CD4-positive, alpha-beta T cell (primary cell): Measurements from ENCODE around the gene PKP4. TPM values are rescaled to one million over a fixed set of nuclear protein-coding genes. Genes with fewer than 3 reads are reported as not detected.

ENCODE experiments used
- ATAC-seq: fragments of 200-7000 bp; cut with Tn5 transposase; one replicate; pipeline ENCODE4 v1.10.0; 2022; ENCODE audit warnings: mild to moderate bottlenecking; ENCODE audit not compliant: poor library complexity
- CTCF ChIA-PET: fragments of 350-600 bp; sonication (Branson Sonifier 250); formaldehyde crosslinking; loops from one replicate; lab custom pipeline; 2021; ENCODE audit warnings: antibody characterized with exemption, inconsistent platforms; lab: Charles Lee
- POLR2A ChIA-PET: fragments of 350-600 bp; sonication (Branson Sonifier 250); formaldehyde crosslinking; loops from one replicate; lab custom pipeline; 2021; ENCODE audit warnings: antibody characterized with exemption, inconsistent platforms; lab: Charles Lee
- DNase-seq, 14 experiments: peaks; one replicate each; pipeline ENCODE4 v3.0.0-alpha.2; 2013 to 2020; ENCODE audit warnings: mixed read lengths in 2 of 14
- H3K27ac ChIP-seq, 2 donors: one replicate each; pipeline versions ENCODE4 v1.5.1 to v1.7.0; 2013; ENCODE audit warnings: low read length in 2 of 2, low read depth in 1 of 2, mild to moderate bottlenecking in 1 of 2
- H3K27me3 ChIP-seq, 2 experiments: 1 replicate in 1 of 2; 2 replicates in 1 of 2; pipeline versions ENCODE4 v1.6.1 to v1.7.0; 2013; ENCODE audit warnings: low read length in 2 of 2, control low read depth in 1 of 2, mild to moderate bottlenecking in 1 of 2, moderate library complexity in 1 of 2; ENCODE audit not compliant: insufficient read depth in 2 of 2, control insufficient read depth in 1 of 2
- H3K36me3 ChIP-seq: one replicate; pipeline ENCODE4 v1.6.1; 2013; ENCODE audit warnings: low read length, control low read depth; ENCODE audit not compliant: insufficient read depth
- H3K4me1 ChIP-seq: one replicate; pipeline ENCODE4 v1.6.1; 2013; ENCODE audit warnings: low read length, control low read depth; ENCODE audit not compliant: insufficient read depth
- H3K4me3 ChIP-seq: one replicate; pipeline ENCODE4 v1.5.1; 2013; ENCODE audit warnings: mild to moderate bottlenecking, low read length, moderate library complexity
- H3K9me3 ChIP-seq, 2 experiments: 1 replicate in 1 of 2; 2 replicates in 1 of 2; pipeline versions ENCODE4 v1.6.1 to v1.7.0; 2013; ENCODE audit warnings: low read length in 2 of 2, mild to moderate bottlenecking in 2 of 2, control low read depth in 1 of 2, moderate library complexity in 1 of 2; ENCODE audit not compliant: control insufficient read depth in 1 of 2, insufficient read depth in 1 of 2
- H3K27ac Mint-ChIP-seq: one replicate; pipeline ENCODE4 v1.8.0; 2020; ENCODE audit warnings: mixed read lengths
- H3K27me3 Mint-ChIP-seq: one replicate; pipeline ENCODE4 v1.8.0; 2021; ENCODE audit warnings: mixed read lengths
- H3K36me3 Mint-ChIP-seq: one replicate; pipeline ENCODE4 v1.8.0; 2021; ENCODE audit warnings: low read depth, mixed read lengths
- H3K4me1 Mint-ChIP-seq: one replicate; pipeline ENCODE4 v1.8.0; 2021; ENCODE audit warnings: low read depth, mixed read lengths
- H3K4me3 Mint-ChIP-seq: one replicate; pipeline ENCODE4 v1.8.0; 2020; ENCODE audit warnings: mild to moderate bottlenecking, mixed read lengths
- H3K9me3 Mint-ChIP-seq: one replicate; pipeline ENCODE4 v1.8.0; 2020; ENCODE audit warnings: mixed read lengths
- intact Hi-C, 2 experiments: fragments of 100-400 bp; cut with DNase I in 1 of 2; cut with micrococcal nuclease in 1 of 2; formaldehyde crosslinking; loops; one replicate each; pipeline versions ENCODE4 v1.15.1 to v1.9.0; 2023 to 2025; cut with DNase I, micrococcal nuclease
- polyA plus RNA-seq, 2 donors: library from polyadenylated mRNA; unstranded; fragments of 120-200 nt; gene quantifications; one replicate each; pipeline ENCODE4 v1.2.1, GENCODE V29; 2013
- total RNA-seq, 174 experiments: library from RNA in 2 of 174; stranded (reverse) in 2 of 174; gene quantifications; one replicate each; pipeline ENCODE4 v1.2.3 and lab custom pipeline; 2021 to 2026
- TF ChIP-seq, protein P1 (sequence below): fragments of 200-600 bp; IDR thresholded peaks from one replicate; pipeline ENCODE4 v1.8.0; 2022; ENCODE audit warnings: antibody characterized with exemption, mild to moderate bottlenecking

PKP4 gene, protein sequence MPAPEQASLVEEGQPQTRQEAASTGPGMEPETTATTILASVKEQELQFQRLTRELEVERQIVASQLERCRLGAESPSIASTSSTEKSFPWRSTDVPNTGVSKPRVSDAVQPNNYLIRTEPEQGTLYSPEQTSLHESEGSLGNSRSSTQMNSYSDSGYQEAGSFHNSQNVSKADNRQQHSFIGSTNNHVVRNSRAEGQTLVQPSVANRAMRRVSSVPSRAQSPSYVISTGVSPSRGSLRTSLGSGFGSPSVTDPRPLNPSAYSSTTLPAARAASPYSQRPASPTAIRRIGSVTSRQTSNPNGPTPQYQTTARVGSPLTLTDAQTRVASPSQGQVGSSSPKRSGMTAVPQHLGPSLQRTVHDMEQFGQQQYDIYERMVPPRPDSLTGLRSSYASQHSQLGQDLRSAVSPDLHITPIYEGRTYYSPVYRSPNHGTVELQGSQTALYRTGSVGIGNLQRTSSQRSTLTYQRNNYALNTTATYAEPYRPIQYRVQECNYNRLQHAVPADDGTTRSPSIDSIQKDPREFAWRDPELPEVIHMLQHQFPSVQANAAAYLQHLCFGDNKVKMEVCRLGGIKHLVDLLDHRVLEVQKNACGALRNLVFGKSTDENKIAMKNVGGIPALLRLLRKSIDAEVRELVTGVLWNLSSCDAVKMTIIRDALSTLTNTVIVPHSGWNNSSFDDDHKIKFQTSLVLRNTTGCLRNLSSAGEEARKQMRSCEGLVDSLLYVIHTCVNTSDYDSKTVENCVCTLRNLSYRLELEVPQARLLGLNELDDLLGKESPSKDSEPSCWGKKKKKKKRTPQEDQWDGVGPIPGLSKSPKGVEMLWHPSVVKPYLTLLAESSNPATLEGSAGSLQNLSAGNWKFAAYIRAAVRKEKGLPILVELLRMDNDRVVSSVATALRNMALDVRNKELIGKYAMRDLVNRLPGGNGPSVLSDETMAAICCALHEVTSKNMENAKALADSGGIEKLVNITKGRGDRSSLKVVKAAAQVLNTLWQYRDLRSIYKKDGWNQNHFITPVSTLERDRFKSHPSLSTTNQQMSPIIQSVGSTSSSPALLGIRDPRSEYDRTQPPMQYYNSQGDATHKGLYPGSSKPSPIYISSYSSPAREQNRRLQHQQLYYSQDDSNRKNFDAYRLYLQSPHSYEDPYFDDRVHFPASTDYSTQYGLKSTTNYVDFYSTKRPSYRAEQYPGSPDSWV
- total RNA-seq (10 to 100 TPM; 10.8 to 14.6 TPM), total RNA-seq (lab: John Stamatoyannopoulos, UW) (12.4 to 77.7 (median 36.2) reads per million in 172 experiments)
- polyA plus RNA-seq (2013, experiment 1 of 2), result 14.9 TPM
- 17.7 TPM for polyA plus RNA-seq (2013, experiment 2 of 2)

DNA sequence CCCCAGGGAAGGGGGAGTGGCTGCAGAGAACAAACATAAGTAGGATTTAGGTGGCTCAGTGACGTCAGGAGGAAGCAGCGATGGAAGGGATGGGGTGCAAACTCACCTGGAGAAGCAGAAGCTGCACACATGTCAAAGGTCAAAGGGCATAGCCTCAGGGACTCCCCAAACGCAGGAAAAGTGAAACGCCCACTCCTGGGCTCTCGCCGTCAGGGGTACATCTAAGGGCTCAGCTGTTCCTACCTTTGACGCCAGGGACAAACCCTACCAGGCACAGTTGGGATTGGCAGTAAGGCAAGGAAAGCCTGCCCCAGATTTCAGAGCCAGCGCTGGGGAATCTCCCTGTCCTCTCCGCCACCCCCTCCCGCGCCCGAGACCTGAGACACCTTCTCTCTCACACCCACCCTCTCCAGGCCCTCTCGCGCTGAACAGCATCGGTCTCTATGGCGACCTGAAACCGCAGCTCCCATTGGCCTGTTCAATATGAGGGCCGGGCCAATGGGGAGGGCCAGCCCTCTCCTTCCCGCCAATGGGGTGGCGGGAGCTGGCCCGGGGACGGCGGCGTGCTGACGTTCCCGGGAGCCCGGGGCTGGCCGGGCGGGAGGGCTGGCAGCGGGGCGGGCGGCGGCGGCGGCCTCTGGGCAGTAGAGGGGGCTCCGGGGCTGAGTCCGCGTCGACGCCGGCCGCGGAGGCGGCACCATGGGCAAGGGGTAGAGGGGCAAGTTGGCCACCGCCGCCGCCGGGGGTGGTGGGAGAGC lies at the start of gene PKP4, which contains the start of gene CCDC148:
TSS of gene PKP4 (plus strand) at position 644 of the 758 bp plus-strand sequence. CDS start 76,233 bp downstream, outside the sequence.
TSS of gene CCDC148 (minus strand) at position 445 of the 758 bp plus-strand sequence. CDS start at position 131, 314 bp downstream.
- no peaks in the 10 kb centered on the region for H3K27me3 Mint-ChIP-seq
- intact Hi-C loops, result loop anchor here (10.0 kb wide), 4 partner anchors 298 to 1152 kb away; partner anchors contain the start of gene WDSUB1 (in 1 of the 2)
- H3K27me3 ChIP-seq, result no peaks in the 10 kb centered on the region
- peak within 1 kb of the TSS; percentile 84 for H3K27ac Mint-ChIP-seq
- H3K9me3 Mint-ChIP-seq, result no peaks in the 10 kb centered on the region
- peak within 1 kb of the TSS; percentile 33 to 47 for H3K27ac ChIP-seq
- H3K36me3 ChIP-seq, result no peaks in the 10 kb centered on the region
- peaks cover 15% of the 10 kb centered on the region for H3K4me1 ChIP-seq
- peak within 1 kb of the TSS; percentile 99 for H3K4me3 Mint-ChIP-seq
- DNase-seq (peak; percentile 71 to 97 (median 84)), ATAC-seq (peak; percentile 90)
- no peaks in the 10 kb centered on the region for H3K9me3 ChIP-seq
- POLR2A ChIA-PET, result interaction anchor here (0.5 to 1.3 kb wide), 6 partner anchors 13 to 1448 kb away, joined by 3 to 7 read pairs (median 4); partner anchors contain the start of genes CYTIP and LY75
- H3K4me1 Mint-ChIP-seq, result peaks cover 28% of the 10 kb centered on the region
- CTCF ChIA-PET, result no interaction called here
- peaks cover 5% of the 10 kb centered on the region for H3K36me3 Mint-ChIP-seq
- H3K4me3 ChIP-seq, result peak within 1 kb of the TSS; percentile 76
- TF ChIP-seq, protein P1, sequence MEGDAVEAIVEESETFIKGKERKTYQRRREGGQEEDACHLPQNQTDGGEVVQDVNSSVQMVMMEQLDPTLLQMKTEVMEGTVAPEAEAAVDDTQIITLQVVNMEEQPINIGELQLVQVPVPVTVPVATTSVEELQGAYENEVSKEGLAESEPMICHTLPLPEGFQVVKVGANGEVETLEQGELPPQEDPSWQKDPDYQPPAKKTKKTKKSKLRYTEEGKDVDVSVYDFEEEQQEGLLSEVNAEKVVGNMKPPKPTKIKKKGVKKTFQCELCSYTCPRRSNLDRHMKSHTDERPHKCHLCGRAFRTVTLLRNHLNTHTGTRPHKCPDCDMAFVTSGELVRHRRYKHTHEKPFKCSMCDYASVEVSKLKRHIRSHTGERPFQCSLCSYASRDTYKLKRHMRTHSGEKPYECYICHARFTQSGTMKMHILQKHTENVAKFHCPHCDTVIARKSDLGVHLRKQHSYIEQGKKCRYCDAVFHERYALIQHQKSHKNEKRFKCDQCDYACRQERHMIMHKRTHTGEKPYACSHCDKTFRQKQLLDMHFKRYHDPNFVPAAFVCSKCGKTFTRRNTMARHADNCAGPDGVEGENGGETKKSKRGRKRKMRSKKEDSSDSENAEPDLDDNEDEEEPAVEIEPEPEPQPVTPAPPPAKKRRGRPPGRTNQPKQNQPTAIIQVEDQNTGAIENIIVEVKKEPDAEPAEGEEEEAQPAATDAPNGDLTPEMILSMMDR, result no peak

DNA sequence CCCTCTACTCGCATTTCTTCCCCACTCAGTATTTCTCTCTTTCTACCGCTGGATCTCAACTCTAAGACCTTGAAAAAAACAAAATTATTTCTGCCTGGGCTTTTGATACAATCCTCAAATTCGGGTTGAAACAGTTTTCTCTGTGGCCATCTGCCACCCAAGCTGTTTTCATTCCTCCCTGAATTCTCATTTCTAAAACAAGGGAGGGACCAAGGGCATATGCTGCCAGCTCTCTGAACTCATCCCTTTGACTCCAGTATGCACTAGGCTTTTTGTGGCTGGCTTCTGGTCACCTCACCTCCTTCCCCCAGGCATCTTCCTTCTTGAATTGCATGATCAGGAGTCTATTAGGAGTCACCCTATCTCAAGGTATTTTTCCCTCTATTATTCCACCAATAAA lies 49.7 kb upstream of the PKP4 start:
- Histone ChIP-seq H3K4me3 (no peak overlapping the region), H3K9me3 (peaks cover 4 to 12% of the 10 kb centered on the region in 2 experiments), H3K36me3 (no peaks in the 10 kb centered on the region), H3K27ac (no peak overlapping the region), H3K4me1 (no peaks in the 10 kb centered on the region), H3K27me3 (peaks cover 0 to 6% of the 10 kb centered on the region in 2 experiments)
- intact Hi-C loops, result no loop called here
- ATAC-seq (no peak), DNase-seq (no peak)
- Mint-ChIP-seq H3K27ac (no peak overlapping the region), H3K4me1 (no peaks in the 10 kb centered on the region), H3K27me3 (no peaks in the 10 kb centered on the region), H3K9me3 (peaks cover 7% of the 10 kb centered on the region), H3K36me3 (no peaks in the 10 kb centered on the region), H3K4me3 (no peak overlapping the region)
- ChIA-PET CTCF (no interaction called here), POLR2A (no interaction called here)
- TF ChIP-seq, protein P1, result no peak
